22Rv1 (cell line): Measurements from ENCODE around the gene PPARD.

Experiments used
- ZFX ChIP-seq: fragments of 450-650 bp; IDR thresholded peaks from 2 replicates; pipeline ENCODE4 v1.6.1; 2017; ENCODE audit warnings: antibody characterized with exemption, borderline replicate concordance
- TF ChIP-seq, protein P1 (sequence below): fragments of 450-650 bp; IDR thresholded peaks from 2 replicates; pipeline ENCODE4 v1.5.1; 2017; ENCODE audit warnings: mild to moderate bottlenecking

DNA sequence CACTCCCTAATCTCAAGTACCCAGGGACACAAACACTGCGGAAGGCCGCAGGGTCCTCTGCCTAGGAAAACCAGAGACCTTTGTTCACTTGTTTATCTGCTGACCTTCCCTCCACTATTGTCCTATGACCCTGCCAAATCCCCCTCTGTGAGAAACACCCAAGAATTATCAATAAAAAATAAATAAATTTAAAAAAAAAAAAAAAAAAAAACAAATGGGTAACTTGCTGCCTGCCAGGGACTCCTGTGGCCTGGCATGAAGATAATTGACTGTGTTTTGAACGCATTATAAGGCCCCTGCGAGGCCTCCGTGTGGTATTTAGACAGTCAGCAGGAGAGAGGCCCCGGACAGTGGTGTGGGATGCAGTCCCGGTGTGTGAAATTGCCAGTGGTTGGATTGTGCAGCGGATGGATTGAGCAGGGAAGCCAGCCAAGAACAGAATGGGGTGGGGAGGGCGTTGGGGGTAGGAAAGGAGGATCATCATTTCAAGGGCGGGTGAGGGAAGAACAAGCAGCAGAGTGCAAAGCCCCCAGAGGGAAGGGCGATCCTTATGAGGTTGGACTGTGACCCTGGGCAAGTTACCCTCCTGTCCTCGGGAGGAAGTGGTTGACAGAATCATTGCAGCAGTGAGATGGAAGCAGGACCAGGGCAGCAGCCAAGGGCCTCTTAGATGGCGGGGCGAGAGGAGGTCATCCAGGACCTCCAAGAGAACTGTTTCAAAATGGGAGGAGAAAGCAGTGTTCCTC is 43.3 kb downstream of the PPARD start:
- TF ChIP-seq, protein P1, sequence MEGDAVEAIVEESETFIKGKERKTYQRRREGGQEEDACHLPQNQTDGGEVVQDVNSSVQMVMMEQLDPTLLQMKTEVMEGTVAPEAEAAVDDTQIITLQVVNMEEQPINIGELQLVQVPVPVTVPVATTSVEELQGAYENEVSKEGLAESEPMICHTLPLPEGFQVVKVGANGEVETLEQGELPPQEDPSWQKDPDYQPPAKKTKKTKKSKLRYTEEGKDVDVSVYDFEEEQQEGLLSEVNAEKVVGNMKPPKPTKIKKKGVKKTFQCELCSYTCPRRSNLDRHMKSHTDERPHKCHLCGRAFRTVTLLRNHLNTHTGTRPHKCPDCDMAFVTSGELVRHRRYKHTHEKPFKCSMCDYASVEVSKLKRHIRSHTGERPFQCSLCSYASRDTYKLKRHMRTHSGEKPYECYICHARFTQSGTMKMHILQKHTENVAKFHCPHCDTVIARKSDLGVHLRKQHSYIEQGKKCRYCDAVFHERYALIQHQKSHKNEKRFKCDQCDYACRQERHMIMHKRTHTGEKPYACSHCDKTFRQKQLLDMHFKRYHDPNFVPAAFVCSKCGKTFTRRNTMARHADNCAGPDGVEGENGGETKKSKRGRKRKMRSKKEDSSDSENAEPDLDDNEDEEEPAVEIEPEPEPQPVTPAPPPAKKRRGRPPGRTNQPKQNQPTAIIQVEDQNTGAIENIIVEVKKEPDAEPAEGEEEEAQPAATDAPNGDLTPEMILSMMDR: no peak
- TF ChIP-seq ZFX: no peak
